ENCODE data around the gene SOHLH2. TPM values are rescaled to one million over a fixed set of nuclear protein-coding genes. Genes with fewer than 3 reads are reported as not detected.

Gene SOHLH2
- not detected in 2 replicates for total RNA-seq (2014; rRNA removed; shearing (Covaris generic))

GRCh38 chr13:36214163-36214921 is at the start of gene SOHLH2:
Gene SOHLH2 (minus strand): TSS chr13:36214556. CDS start chr13:36214526, 30 bp downstream.
- no peak for DNase-seq (ENCODE audit: low read depth)

- no peak for DNase-seq (ENCODE audit: low read depth)
These were observed 47.6 kb upstream of the SOHLH2 start for GRCh38 chr13:36261976-36262375.

GRCh38 chr13:36261011-36261410 is 46.7 kb upstream of the SOHLH2 start:
- DNase-seq (ENCODE audit: low read depth), result no peak

DNA sequence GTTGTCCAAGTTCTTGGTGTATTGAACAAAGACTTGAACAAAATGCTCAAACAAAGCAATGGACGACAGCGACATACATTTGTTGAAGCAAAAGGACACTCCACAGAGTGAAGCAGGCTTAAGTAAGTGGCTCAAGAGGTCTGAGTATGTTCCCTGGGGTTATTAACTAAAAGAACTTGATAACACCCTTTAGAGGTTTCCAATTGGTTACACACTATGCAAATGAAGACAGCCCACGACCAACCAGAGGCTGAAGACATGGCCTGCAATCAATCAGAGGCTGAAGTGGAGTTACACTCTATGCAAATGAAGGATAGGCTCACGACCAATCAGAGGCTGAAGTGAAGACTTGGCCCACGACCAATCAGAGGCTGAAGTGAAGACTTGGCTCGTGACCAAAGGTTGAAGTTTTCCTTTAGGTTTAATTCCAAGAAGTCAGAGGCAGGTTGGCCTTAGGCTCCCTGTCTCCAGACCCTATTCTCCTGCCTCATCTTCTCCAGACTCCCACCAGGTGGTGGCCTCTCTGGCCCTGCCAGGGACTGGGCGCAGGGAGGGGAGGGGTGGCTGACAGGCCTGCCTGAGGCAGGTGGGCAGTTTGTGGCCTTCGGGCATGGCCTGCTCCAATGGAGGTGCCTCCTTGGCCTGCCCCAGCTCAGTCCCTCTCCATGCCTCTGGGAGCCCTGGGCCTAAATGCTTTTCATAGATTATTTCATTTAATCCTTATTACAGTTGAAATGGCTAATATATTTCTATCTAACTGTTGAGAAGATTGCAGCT is 45.2 kb upstream of the SOHLH2 start:
- no peak for DNase-seq (ENCODE audit: low read depth)

- no peak for DNase-seq (ENCODE audit: low read depth)
These were observed 44.5 kb upstream of the SOHLH2 start for GRCh38 chr13:36258831-36259230.

DNA sequence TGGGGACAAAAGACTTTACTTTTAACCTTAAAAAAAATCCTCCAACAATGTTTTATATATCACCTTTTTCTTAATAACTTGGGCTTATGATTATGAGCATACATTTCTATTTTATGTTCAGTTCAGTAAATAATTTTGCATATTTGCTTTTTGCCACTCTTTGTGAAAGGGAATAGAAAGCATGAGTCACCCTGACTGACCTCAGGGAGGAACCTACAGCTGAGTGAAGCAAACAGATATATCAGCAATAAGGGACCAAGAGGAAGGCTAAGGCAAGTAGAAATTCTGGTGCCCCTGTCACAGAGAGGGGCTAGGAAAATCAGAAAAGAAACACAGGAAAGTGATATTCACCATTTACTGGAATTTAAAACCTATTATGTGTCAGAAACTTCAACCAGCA is 37.2 kb upstream of the SOHLH2 start:
- DNase-seq (ENCODE audit: low read depth), result no peak

GRCh38 chr13:36251017-36251416 is 36.7 kb upstream of the SOHLH2 start:
- no peak for DNase-seq (ENCODE audit: low read depth)

DNA sequence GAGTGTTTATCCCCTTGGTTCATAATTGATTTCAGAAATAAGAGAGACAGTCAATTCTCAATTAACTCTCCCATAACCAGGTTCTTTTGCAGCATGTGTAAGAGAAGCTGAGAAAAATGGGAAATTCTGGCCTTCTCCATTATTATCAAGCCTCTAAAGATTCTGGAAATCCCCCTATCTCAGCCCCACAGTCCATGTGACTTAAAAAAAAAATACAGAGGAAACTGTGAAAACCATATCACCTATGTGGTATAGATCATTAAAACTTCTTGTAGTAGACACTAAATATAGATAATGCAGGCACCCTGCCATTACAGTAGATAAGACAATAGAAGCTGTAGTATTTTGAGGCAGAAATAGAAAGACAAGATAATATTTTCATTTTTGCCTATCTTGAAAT is 34.3 kb upstream of the SOHLH2 start:
- DNase-seq (ENCODE audit: low read depth), result no peak

DNA sequence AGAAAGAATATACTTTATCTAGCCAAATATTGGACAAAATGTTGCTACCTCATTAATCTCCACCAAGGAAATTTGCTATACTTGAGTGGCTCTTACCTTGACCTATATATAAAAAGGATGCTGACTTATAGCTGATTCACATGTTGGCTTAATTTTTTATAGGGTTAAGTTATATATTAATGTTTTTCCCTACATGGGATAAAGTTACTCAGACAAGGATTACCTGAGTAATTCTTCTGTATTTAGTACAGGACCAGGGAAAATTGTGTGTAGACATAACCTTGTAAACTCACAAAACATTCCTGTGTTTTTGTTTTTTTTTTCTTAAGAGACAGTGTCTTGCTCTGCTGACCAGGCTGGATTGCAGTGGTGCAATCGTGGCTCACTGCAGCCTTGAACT is 30.6 kb upstream of the SOHLH2 start:
- no peak for DNase-seq (ENCODE audit: low read depth)

- DNase-seq (ENCODE audit: low read depth), result no peak
These were observed 29.7 kb upstream of the SOHLH2 start for GRCh38 chr13:36244073-36244472.

DNA sequence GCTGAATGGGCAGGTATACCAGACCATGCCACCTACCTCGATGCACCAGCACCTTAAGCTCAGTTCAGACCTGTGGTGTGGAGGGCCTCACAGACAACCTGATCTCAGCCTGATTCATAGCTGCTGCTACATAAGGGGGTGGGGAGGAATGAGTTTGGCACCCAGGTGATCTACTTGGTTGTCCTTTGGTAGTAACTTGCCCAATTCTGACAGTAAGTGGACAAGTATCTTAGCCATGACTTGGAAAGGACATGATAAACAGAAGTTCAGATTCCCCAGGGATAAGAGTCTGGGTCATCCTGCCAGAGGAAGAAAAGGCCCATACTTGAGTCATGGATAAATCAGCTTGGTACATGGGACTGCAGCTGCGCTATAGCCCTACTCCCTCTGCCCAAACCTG is 28.4 kb upstream of the SOHLH2 start:
- DNase-seq (ENCODE audit: low read depth), result no peak

- DNase-seq (ENCODE audit: low read depth), result no peak
These were observed 16.9 kb upstream of the SOHLH2 start for GRCh38 chr13:36231236-36231635.

DNA sequence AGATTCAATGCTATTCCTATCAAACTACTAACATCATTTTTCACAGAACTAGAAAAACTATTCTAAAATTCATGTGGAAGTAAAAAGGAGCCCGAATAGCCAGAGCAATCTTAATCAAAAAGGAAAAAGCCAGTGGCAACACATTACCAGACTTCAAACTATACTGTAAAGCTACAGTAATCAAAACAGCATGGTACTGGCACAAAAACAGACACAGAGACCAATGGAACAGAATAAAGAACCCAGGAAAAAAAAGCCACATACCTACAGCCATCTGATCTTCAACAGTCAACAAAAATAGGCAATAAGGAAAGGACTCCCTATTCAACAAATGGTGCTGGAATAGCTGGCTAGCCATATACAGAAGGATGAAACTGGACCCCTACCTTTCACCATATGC is 10.4 kb upstream of the SOHLH2 start:
- no peak for DNase-seq (ENCODE audit: low read depth)

GRCh38 chr13:36219883-36220282 is 5.5 kb upstream of the SOHLH2 start:
- no peak for DNase-seq (ENCODE audit: low read depth)

DNA sequence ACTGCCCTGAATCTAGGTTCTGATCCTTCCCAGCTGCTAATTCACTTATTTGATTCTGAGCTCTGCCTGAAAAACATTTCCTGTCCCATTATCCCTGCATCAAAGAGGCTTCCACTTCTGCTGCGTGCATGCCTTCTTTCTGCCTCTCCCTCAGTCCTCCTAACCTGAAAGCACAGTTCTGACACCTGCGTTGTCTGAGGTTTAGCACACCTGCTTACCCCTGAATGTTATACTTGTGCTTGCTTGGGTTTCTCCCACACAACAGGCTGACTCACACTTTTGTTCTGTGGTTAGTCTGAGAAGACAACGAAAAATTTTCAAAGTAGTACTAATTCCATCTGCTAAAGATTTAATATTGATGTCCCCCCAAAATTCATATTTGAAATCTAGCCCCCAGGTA is 3.1 kb upstream of the SOHLH2 start:
- DNase-seq (ENCODE audit: low read depth), result no peak

- DNase-seq (ENCODE audit: low read depth), result no peak
These were observed 1.6 kb downstream of the SOHLH2 start for GRCh38 chr13:36212789-36213188.

DNA sequence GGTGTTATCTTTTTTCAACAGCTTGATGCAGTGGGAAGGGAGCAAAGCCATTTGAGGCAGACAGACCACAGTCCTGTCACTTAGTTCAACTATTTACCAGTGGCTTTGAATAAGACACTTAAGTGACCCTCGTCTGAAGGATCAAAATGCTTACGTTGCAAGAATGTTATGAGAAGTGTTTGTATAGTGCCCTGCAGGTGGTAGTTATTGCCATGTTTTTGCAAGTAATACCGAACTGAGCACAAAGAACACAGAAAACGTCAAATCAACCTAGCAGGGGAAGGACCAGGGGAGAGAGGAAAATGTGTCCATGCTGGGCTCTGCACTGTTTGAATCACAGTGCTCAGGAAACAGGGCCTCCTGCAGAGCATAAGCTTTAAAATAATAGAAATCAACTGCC is 2.8 kb downstream of the SOHLH2 start:
- DNase-seq (ENCODE audit: low read depth), result no peak

DNA sequence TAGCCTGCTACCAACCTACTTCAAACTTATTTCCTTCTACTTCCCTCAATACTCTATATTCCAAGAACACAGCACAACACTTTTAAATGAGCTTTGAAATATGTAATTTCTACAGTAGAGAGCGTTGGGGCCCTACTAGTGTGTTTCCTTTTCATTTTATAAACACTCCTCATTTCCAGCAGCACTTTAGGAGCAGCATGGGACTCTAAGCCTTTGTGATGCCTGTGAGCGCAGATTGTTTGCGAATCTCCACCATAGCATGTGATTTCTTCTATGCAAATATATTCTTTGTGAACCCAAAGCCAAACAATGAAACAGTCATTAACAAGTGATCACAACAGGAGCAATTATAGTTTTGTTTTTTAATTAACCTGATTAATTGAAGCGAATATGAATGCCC is 3.6 kb downstream of the SOHLH2 start:
- DNase-seq (ENCODE audit: low read depth), result no peak

GRCh38 chr13:36207672-36208071 is 6.7 kb downstream of the SOHLH2 start:
- peak; percentile 1 for DNase-seq (ENCODE audit: low read depth)

- DNase-seq (ENCODE audit: low read depth), result peak; percentile 62
These were observed 21.1 kb downstream of the SOHLH2 start for GRCh38 chr13:36193151-36193855.

- DNase-seq (ENCODE audit: low read depth), result peak; percentile 21
These were observed 22.2 kb downstream of the SOHLH2 start for GRCh38 chr13:36192166-36192565.

DNA sequence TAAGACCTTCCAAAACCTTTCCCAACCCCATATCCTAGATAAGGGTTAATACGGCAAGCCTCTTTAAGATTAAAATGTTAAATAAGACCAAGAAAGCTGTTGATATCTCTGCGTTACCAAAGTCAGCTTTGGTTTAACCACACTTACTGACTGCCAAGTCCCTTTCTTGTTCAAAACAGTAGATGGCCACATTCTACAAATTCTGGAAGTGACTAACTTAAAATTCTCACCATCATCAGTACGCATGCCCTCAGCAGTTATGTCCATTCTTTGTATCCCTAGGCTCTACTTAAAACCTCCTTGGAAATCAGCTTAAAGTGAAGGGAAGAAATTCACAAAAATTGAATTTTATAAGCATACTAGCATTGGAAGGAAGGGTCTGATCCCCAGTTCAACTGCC is 23.6 kb downstream of the SOHLH2 start:
- DNase-seq (ENCODE audit: low read depth), result no peak

GRCh38 chr13:36188441-36188840 is 25.9 kb downstream of the SOHLH2 start:
- DNase-seq (ENCODE audit: low read depth), result no peak

Data from RPMI7951 (cell line).